HG02884 (cell line): Measurements from ENCODE around the gene MAPK1IP1L.
"Not testable (repeated sequence)": the region's sequence is repeated elsewhere in the genome, so short reads cannot be mapped to it uniquely, and the experiment has no call there.

ENCODE experiments used
- ATAC-seq: cut with Tn5 transposase; IDR thresholded peaks from one replicate; pipeline ENCODE4 v1.9.1; 2021; ENCODE audit warnings: mild to moderate bottlenecking, moderate library complexity; ENCODE audit not compliant: unreplicated experiment

MAPK1IP1L gene

GRCh38 chr14:55053500-55053899 lies 2.1 kb downstream of the MAPK1IP1L start:
- no peak for ATAC-seq

- no peak for ATAC-seq
Measured at GRCh38 chr14:55054098-55054497, 2.7 kb downstream of the MAPK1IP1L start.

- ATAC-seq = no peak
Measured at GRCh38 chr14:55057919-55058318, 6.5 kb downstream of the MAPK1IP1L start.

- ATAC-seq = no peak
Measured at GRCh38 chr14:55059333-55059732, 7.9 kb downstream of the MAPK1IP1L start.

GRCh38 chr14:55062517-55063351 lies 11.3 kb downstream of the MAPK1IP1L start:
- no peak for ATAC-seq

GRCh38 chr14:55064896-55065295 lies 13.4 kb downstream of the MAPK1IP1L start:
- not testable (repeated sequence) for ATAC-seq

- no peak for ATAC-seq
Measured at GRCh38 chr14:55065411-55065810, 14.0 kb downstream of the MAPK1IP1L start.

- no peak for ATAC-seq
Measured at GRCh38 chr14:55066223-55066622, 14.8 kb downstream of the MAPK1IP1L start.

GRCh38 chr14:55070981-55071411 lies 19.5 kb downstream of the MAPK1IP1L start:
- ATAC-seq = no peak

GRCh38 chr14:55071870-55072640 lies 20.6 kb downstream of the MAPK1IP1L start:
- peak; percentile 53 for ATAC-seq

GRCh38 chr14:55073856-55074255 lies 22.4 kb downstream of the MAPK1IP1L start:
- ATAC-seq = no peak

GRCh38 chr14:55074662-55075061 lies 23.2 kb downstream of the MAPK1IP1L start:
- peak; percentile 35 for ATAC-seq

- ATAC-seq = no peak
Measured at GRCh38 chr14:55075628-55076175, 24.3 kb downstream of the MAPK1IP1L start.

- ATAC-seq = no peak
Measured at GRCh38 chr14:55077170-55078151, 26.0 kb downstream of the MAPK1IP1L start.

GRCh38 chr14:55079961-55080360 lies 28.5 kb downstream of the MAPK1IP1L start:
- not testable (repeated sequence) for ATAC-seq

- no peak for ATAC-seq
Measured at GRCh38 chr14:55084401-55085059, 33.1 kb downstream of the MAPK1IP1L start.

GRCh38 chr14:55085060-55085660 lies 33.7 kb downstream of the MAPK1IP1L start:
- no peak for ATAC-seq

GRCh38 chr14:55086938-55087337 lies 35.5 kb downstream of the MAPK1IP1L start:
- ATAC-seq = no peak

GRCh38 chr14:55088356-55088755 lies 36.9 kb downstream of the MAPK1IP1L start:
- ATAC-seq = no peak
